PFSK-1 (cell line): ENCODE data around the gene CEP120.

Experiments used
- FOXP2 ChIP-seq: optimal IDR thresholded peaks from 2 replicates; pipeline ENCODE3; 2011; ENCODE audit warnings: borderline replicate concordance, control low read depth, inconsistent platforms; ENCODE audit not compliant: insufficient read depth; ENCODE audit errors: extremely low read length, extremely low read depth
- POLR2AphosphoS5 ChIP-seq: IDR thresholded peaks from 2 replicates; pipeline ENCODE4 v1.6.1; 2012; ENCODE audit warnings: low read depth, mild to moderate bottlenecking, control low read depth, low read length, moderate library complexity
- REST ChIP-seq, 2 experiments: IDR thresholded peaks; 2 replicates each; pipeline versions ENCODE4 v1.6.1 to v1.8.0; 2011 to 2012; ENCODE audit warnings: low read depth in 2 of 2, low read length in 2 of 2, control low read depth in 1 of 2, inconsistent platforms in 1 of 2, mild to moderate bottlenecking in 1 of 2, moderate library complexity in 1 of 2; ENCODE audit not compliant: insufficient read depth in 1 of 2
- SIN3A ChIP-seq: IDR thresholded peaks from 2 replicates; pipeline ENCODE4 v1.6.1; 2012; ENCODE audit warnings: mild to moderate bottlenecking, low read length, moderate library complexity, borderline replicate concordance; ENCODE audit not compliant: insufficient read depth
- TAF1 ChIP-seq: IDR thresholded peaks from 2 replicates; pipeline ENCODE4 v1.6.1; 2012; ENCODE audit warnings: low read length, control low read depth, borderline replicate concordance; ENCODE audit not compliant: insufficient read depth

Gene CEP120

DNA sequence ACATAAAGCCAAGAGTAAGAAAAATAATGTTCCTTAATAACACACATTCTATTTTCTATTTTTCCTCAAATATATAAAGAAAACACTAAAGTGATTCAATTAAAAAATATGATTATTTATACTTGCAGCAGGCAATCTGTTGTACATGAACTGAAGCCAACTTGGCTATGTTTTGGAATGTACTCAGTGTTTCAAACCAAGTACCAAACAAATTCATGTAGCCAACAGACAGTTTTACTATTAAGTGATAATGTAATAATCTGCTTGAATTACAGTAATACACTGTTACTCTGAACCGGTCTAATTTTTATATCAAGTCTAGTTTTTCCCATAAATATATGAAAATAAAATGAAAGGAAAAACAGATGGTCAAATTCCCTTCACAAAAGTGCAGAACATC lies 58.0 kb downstream of the CEP120 start:
- TF ChIP-seq REST (IDR thresholded peaks at IDR 0.05; ENCODE audit: insufficient read depth in 1 of 2, low read depth in 2 of 2, low read length in 2 of 2) (no peak), TAF1 (no peak), FOXP2 (no peak), POLR2AphosphoS5 (no peak)

GRCh38 chr5:123364441-123365155 lies 58.6 kb downstream of the CEP120 start:
- no peak for TF ChIP-seq FOXP2
- no peak for TF ChIP-seq POLR2AphosphoS5

DNA sequence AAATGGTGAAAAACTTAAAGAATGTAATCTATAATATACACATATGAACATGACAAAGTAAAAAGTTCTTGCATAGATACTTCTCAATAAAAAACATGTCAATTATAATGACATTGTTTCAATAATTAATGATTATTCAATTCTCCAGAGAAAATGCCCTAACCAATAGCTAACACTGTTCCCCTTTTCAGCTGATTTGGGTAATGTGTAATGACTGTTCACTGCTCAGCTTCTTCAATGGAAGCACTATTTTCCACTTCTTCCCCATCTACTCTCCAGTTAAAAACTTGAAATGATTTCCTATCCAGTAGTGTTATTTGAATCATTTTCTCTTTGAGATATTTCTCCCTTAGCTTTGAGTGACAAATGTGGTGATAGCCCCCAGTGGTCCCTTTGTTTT lies 62.3 kb downstream of the CEP120 start:
- no peak for TF ChIP-seq FOXP2
- no peak for TF ChIP-seq SIN3A
- no peak for TF ChIP-seq TAF1
- no peak for TF ChIP-seq REST (IDR thresholded peaks at IDR 0.05; ENCODE audit: insufficient read depth in 1 of 2, low read depth in 2 of 2, low read length in 2 of 2)
- TF ChIP-seq POLR2AphosphoS5: no peak

- TF ChIP-seq TAF1 (no peak), REST (IDR thresholded peaks at IDR 0.05; ENCODE audit: insufficient read depth in 1 of 2, low read depth in 2 of 2, low read length in 2 of 2) (no peak), POLR2AphosphoS5 (no peak), SIN3A (no peak), FOXP2 (no peak)
These were observed 63.0 kb downstream of the CEP120 start for GRCh38 chr5:123360201-123360571.

GRCh38 chr5:123359454-123360200 lies 63.6 kb downstream of the CEP120 start:
- TF ChIP-seq POLR2AphosphoS5 (no peak), FOXP2 (no peak), SIN3A (no peak), REST (IDR thresholded peaks at IDR 0.05; ENCODE audit: insufficient read depth in 1 of 2, low read depth in 2 of 2, low read length in 2 of 2) (no peak), TAF1 (no peak)
